GM12878 (cell line): ENCODE measurements around the gene CA9. TPM values are rescaled to one million over a fixed set of nuclear protein-coding genes. Genes with fewer than 3 reads are reported as not detected.
A peak's percentile ranks its signal among the peaks of the same experiment; 100 is the strongest.

ENCODE experiments used
- ATAC-seq: fragments of 200-7000 bp; cut with Tn5 transposase; 3 replicates; pipeline ENCODE4 v1.9.1; 2020; ENCODE audit warnings: mild to moderate bottlenecking, moderate library complexity
- BruUV-seq: library from RNA; stranded (reverse); fragments of 400-500 nt; replicated peaks from 2 replicates; lab custom pipeline; 2021; lab: Mats Ljungman, UMichigan
- CTCF ChIA-PET: fragments of 300-600 bp; sonication (Branson Sonifier 250); formaldehyde crosslinking; extraction: SDS; loops from one replicate; lab custom pipeline; 2021; ENCODE audit warnings: inconsistent platforms; lab: Yijun Ruan, JAX
- POLR2A ChIA-PET: fragments of 350-600 bp; formaldehyde crosslinking; extraction: SDS; loops from one replicate; lab custom pipeline; 2021; ENCODE audit warnings: inconsistent platforms; lab: Charles Lee
- RAD21 ChIA-PET: fragments of 300-600 bp; sonication (Branson Sonifier 250); formaldehyde crosslinking; loops from one replicate; lab custom pipeline; 2023; ENCODE audit warnings: antibody characterized with exemption; ENCODE audit not compliant: unreplicated experiment; lab: Charles Lee
- SMC1A ChIA-PET: fragments of 300-600 bp; sonication (Branson Sonifier 250); formaldehyde crosslinking; loops from one replicate; lab custom pipeline; 2023; ENCODE audit not compliant: unreplicated experiment, uncharacterized antibody; lab: Charles Lee
- DNase-seq: peaks from one replicate; pipeline ENCODE4 v3.0.0-alpha.2; 2011; ENCODE audit warnings: low read depth, low spot score
- FAIRE-seq: peaks from 3 replicates; lab custom pipeline; 2011; peaks lifted over from hg19 to GRCh38; lab: Jason Lieb, UNC
- H2AFZ ChIP-seq: 2 replicates; pipeline ENCODE4 v1.6.0; 2011; ENCODE audit warnings: low read depth, low read length, control low read depth; ENCODE audit not compliant: control insufficient read depth
- H3K27ac ChIP-seq: 2 replicates; pipeline ENCODE4 v1.5.1; 2011; ENCODE audit warnings: control low read depth; ENCODE audit not compliant: control insufficient read depth, insufficient read depth
- H3K27me3 ChIP-seq, 2 experiments: replicated peaks in 1 of 2; 2 replicates each; pipeline versions ENCODE4 v1.6.0 to v1.6.1; 2011; ENCODE audit warnings: low read length in 1 of 2; ENCODE audit not compliant: control insufficient read depth in 2 of 2, insufficient read depth in 2 of 2
- H3K36me3 ChIP-seq, 2 experiments: 2 replicates each; pipeline ENCODE4 v1.5.1; 2011; ENCODE audit warnings: low read length in 1 of 2; ENCODE audit not compliant: control insufficient read depth in 2 of 2, insufficient read depth in 2 of 2
- H3K4me1 ChIP-seq: 2 replicates; pipeline ENCODE4 v1.6.1; 2011; ENCODE audit warnings: mild to moderate bottlenecking, low read length, moderate library complexity, mixed read lengths; ENCODE audit not compliant: control insufficient read depth, insufficient read depth
- H3K4me2 ChIP-seq: 2 replicates; pipeline ENCODE4 v1.6.0; 2011; ENCODE audit warnings: control low read depth; ENCODE audit not compliant: control insufficient read depth, insufficient read depth
- H3K4me3 ChIP-seq: fragments of 200-600 bp; sonication (generic); 2 replicates; pipeline ENCODE4 v1.5.1; 2016
- H3K79me2 ChIP-seq: 2 replicates; pipeline ENCODE4 v1.6.0; 2011; ENCODE audit warnings: low read length; ENCODE audit not compliant: control insufficient read depth, insufficient read depth
- H3K9ac ChIP-seq: 2 replicates; pipeline ENCODE4 v1.8.0; 2011; ENCODE audit warnings: low read length, control low read depth, mixed read lengths; ENCODE audit not compliant: control insufficient read depth, insufficient read depth
- H3K9me3 ChIP-seq: replicated peaks from 3 replicates; pipeline ENCODE4 v1.5.1; 2011; ENCODE audit warnings: mild to moderate bottlenecking, low read length; ENCODE audit not compliant: control insufficient read depth, insufficient read depth
- H4K20me1 ChIP-seq: 2 replicates; pipeline ENCODE4 v1.6.0; 2011; ENCODE audit not compliant: control insufficient read depth, insufficient read depth
- CEBPB ChIP-seq, 2 experiments: fragments of 150-350 bp in 1 of 2; IDR thresholded peaks; 2 replicates each; pipeline ENCODE4 v1.6.1; 2012 to 2014; ENCODE audit warnings: low read depth in 2 of 2, low read length in 2 of 2, borderline replicate concordance in 1 of 2, inconsistent platforms in 1 of 2
- CHD2 ChIP-seq: IDR thresholded peaks from 2 replicates; pipeline ENCODE4 v1.6.1; 2011; ENCODE audit warnings: low read depth, low read length, improper control_type of control experiment, borderline replicate concordance
- CREM ChIP-seq: IDR thresholded peaks from 2 replicates; pipeline ENCODE4 v1.6.1; 2014; ENCODE audit warnings: antibody characterized with exemption, low read depth
- HDGF ChIP-seq: fragments of 450-650 bp; IDR thresholded peaks from 2 replicates; pipeline ENCODE4 v1.6.1; 2016; ENCODE audit warnings: antibody characterized with exemption
- IRF4 ChIP-seq: IDR thresholded peaks from 2 replicates; pipeline ENCODE4 v1.6.1; 2011; ENCODE audit warnings: low read depth, low read length
- MYB ChIP-seq: fragments of 150-350 bp; IDR thresholded peaks from 2 replicates; pipeline ENCODE4 v1.6.1; 2014; ENCODE audit warnings: mild to moderate bottlenecking, low read depth, low read length, borderline replicate concordance
- NFXL1 ChIP-seq: fragments of 450-650 bp; IDR thresholded peaks from 2 replicates; pipeline ENCODE4 v1.6.1; 2017; ENCODE audit warnings: antibody characterized with exemption, mild to moderate bottlenecking, borderline replicate concordance
- PAX8 ChIP-seq: fragments of 450-650 bp; IDR thresholded peaks from 2 replicates; pipeline ENCODE4 v1.6.1; 2017; ENCODE audit warnings: mild to moderate bottlenecking, moderate library complexity
- PML ChIP-seq: IDR thresholded peaks from 2 replicates; pipeline ENCODE4 v1.6.1; 2012; ENCODE audit warnings: low read length, inconsistent platforms
- POLR2A ChIP-seq: IDR thresholded peaks from 2 replicates; pipeline ENCODE4 v1.6.1; 2011; ENCODE audit warnings: low read depth, mild to moderate bottlenecking, low read length
- RFX5 ChIP-seq: IDR thresholded peaks from 2 replicates; pipeline ENCODE4 v1.6.1; 2011; ENCODE audit warnings: low read depth, low read length, improper control_type of control experiment
- SIN3A ChIP-seq: IDR thresholded peaks from 2 replicates; pipeline ENCODE4 v1.6.1; 2012; ENCODE audit warnings: low read depth, low read length, improper control_type of control experiment
- SP1 ChIP-seq: IDR thresholded peaks from one replicate; pipeline ENCODE4 v1.6.1; 2011; ENCODE audit warnings: low read depth, low read length
- STAT1 ChIP-seq: fragments of 450-650 bp; conservative IDR thresholded peaks from 2 replicates; pipeline ENCODE4 v1.6.1; 2014; ENCODE audit warnings: antibody characterized with exemption, mild to moderate bottlenecking
- TBL1XR1 ChIP-seq: IDR thresholded peaks from 2 replicates; pipeline ENCODE4 v1.6.1; 2012; ENCODE audit warnings: low read depth, low read length, improper control_type of control experiment
- YBX1 ChIP-seq: fragments of 450-650 bp; IDR thresholded peaks from 2 replicates; pipeline ENCODE4 v1.6.1; 2016; ENCODE audit warnings: antibody characterized with exemption
- ZNF622 ChIP-seq: fragments of 450-650 bp; IDR thresholded peaks from 2 replicates; pipeline ENCODE4 v1.6.1; 2017; ENCODE audit warnings: mild to moderate bottlenecking, inconsistent platforms
- WGBS: methylation state at CpG from one replicate; pipeline ENCODE4 v1.1.6; 2016; ENCODE audit warnings: low lambda C conversion rate; ENCODE audit not compliant: insufficient replicate concordance, insufficient coverage; ENCODE audit errors: missing lambda C conversion rate; 5-methylcytosine and 5-hydroxymethylcytosine counted together
- in situ Hi-C: fragments of 300-500 bp; cut with MboI; formaldehyde crosslinking; loops from 9 replicates; pipeline ENCODE4 v1.14.3; 2018; ENCODE audit warnings: mixed read lengths
- intact Hi-C: fragments of 100-400 bp; cut with micrococcal nuclease; formaldehyde crosslinking; loops from one replicate; pipeline ENCODE4 v1.14.2; 2022; ENCODE audit not compliant: unreplicated experiment
- polyA plus RNA-seq, 11 experiments: library from polyadenylated mRNA; depleted of rRNA in 4 of 11; unstranded in 6 of 11; stranded (reverse) in 5 of 11; fragments of >200 nt; fragmentation: Nextera tagmentation in 4 of 11; fragmentation: Illumina TruSeq in 1 of 11; extraction: Ambion mirVana in 4 of 11; extraction: Trizol in 1 of 11; gene quantifications; 1 replicate in 1 of 11; 2 replicates in 10 of 11; pipeline versions ENCODE4 v1.2.1 to v1.2.3, GENCODE V29; 2011 to 2016; ENCODE audit warnings: inconsistent platforms in 2 of 11, missing spikeins in 2 of 11, low read depth in 1 of 11
- total RNA-seq, 4 experiments: library from RNA; depleted of rRNA in 3 of 4; stranded (reverse); fragments of >200 nt in 3 of 4; fragmentation: Illumina TruSeq in 1 of 4; extraction: Trizol in 1 of 4; gene quantifications; 2 replicates each; pipeline versions ENCODE4 v1.2.1 to v1.2.3, GENCODE V29; 2013 to 2021
- TF ChIP-seq, protein P1 (sequence below): IDR thresholded peaks from 2 replicates; pipeline ENCODE4 v1.6.1; 2012; ENCODE audit warnings: mild to moderate bottlenecking, low read depth, low read length
- TF ChIP-seq, protein P2 (sequence below): fragments of 450-650 bp; IDR thresholded peaks from 2 replicates; pipeline ENCODE4 v1.6.1; 2018; ENCODE audit warnings: borderline replicate concordance, mild to moderate bottlenecking; ENCODE audit not compliant: partially characterized antibody

The CA9 gene
- total and polyA plus RNA-seq, 10 of the 15 experiments (the other 5 are each of a cell fraction or from before 2014, with no cell fraction given) = 0.53 to 6.6 (median 1.2) TPM

DNA sequence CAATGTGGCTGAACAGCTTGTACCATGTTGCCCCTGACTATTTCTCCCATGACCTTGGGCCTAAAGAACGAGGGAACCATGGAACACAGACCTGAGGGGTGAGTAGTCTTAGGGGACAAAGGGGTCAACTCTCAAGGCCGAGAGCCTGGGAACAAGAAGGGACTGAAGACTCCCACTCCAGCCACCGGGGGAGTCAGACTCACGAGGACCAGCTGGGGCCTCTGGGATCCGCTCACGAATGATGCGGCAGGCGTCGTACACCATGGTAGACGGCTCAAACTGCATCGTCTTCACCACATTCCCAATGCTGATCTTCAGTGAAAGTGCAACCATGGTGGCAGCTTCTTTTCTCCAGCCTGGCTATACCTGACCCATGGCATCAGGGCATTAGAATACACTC is 51.6 kb downstream of the CA9 start (continued):
- TF ChIP-seq, protein P1, sequence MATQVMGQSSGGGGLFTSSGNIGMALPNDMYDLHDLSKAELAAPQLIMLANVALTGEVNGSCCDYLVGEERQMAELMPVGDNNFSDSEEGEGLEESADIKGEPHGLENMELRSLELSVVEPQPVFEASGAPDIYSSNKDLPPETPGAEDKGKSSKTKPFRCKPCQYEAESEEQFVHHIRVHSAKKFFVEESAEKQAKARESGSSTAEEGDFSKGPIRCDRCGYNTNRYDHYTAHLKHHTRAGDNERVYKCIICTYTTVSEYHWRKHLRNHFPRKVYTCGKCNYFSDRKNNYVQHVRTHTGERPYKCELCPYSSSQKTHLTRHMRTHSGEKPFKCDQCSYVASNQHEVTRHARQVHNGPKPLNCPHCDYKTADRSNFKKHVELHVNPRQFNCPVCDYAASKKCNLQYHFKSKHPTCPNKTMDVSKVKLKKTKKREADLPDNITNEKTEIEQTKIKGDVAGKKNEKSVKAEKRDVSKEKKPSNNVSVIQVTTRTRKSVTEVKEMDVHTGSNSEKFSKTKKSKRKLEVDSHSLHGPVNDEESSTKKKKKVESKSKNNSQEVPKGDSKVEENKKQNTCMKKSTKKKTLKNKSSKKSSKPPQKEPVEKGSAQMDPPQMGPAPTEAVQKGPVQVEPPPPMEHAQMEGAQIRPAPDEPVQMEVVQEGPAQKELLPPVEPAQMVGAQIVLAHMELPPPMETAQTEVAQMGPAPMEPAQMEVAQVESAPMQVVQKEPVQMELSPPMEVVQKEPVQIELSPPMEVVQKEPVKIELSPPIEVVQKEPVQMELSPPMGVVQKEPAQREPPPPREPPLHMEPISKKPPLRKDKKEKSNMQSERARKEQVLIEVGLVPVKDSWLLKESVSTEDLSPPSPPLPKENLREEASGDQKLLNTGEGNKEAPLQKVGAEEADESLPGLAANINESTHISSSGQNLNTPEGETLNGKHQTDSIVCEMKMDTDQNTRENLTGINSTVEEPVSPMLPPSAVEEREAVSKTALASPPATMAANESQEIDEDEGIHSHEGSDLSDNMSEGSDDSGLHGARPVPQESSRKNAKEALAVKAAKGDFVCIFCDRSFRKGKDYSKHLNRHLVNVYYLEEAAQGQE = no peak
- TF ChIP-seq ZNF622 = no peak
- no peak for TF ChIP-seq IRF4
- no peak for TF ChIP-seq MYB
- TF ChIP-seq YBX1 = no peak
- no peak for TF ChIP-seq STAT1
- no peak for TF ChIP-seq POLR2A
- TF ChIP-seq HDGF = no peak

DNA sequence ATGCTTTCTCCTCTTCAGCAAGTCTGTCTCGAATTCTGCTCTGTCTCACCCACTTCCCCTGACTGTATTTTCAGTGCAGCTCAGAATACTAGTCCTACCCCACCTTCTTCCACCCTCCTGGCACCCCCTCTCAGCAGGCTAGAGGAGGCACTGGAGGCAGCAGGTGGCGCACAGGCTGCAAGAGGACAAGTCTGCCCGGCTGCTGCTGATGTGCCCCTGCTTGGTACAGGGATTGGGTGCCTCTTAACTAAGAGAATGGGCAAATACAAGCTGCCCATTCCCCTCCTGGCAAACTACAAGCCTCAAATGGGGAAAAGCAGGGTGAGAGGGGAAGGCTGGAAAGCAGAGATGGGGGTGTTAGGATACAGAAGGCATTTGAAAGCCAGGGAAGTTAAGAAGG is 53.2 kb downstream of the CA9 start:
- peak overlapping the region; percentile 93 for H3K4me3 ChIP-seq
- ChIA-PET SMC1A (interaction anchor here (0.8 to 8.0 kb wide), 21 partner anchors 11 to 123 kb away, joined by 3 to 145 read pairs (median 7); partner anchors contain the start of genes ARHGEF39, CCDC107, GBA2 and MSMP), CTCF (interaction anchor here (0.6 to 9.5 kb wide), 34 partner anchors 8 to 173 kb away, joined by 3 to 183 read pairs (median 6); partner anchors contain the start of genes ARHGEF39, CCDC107, GBA2 and HINT2), POLR2A (interaction anchor here (0.9 to 8.1 kb wide), 9 partner anchors 13 to 123 kb away, joined by 4 to 163 read pairs (median 10); partner anchors contain the start of genes ARHGEF39, CCDC107, GBA2 and HINT2), RAD21 (interaction anchor here (0.7 to 8.6 kb wide), 15 partner anchors 10 to 122 kb away, joined by 3 to 133 read pairs (median 15); partner anchors contain the start of genes ARHGEF39, CCDC107, CD72 and GBA2)
- H4K20me1 ChIP-seq = no peaks in the 10 kb centered on the region
- no peak for FAIRE-seq
- BruUV-seq = no TSS peak
- whole genome bisulfite sequencing = 7% methylated on average over 3 of the region's 3 CpGs
- no peaks in the 10 kb centered on the region for H3K27me3 ChIP-seq
- ATAC-seq = peak; percentile 80
- H3K9me3 ChIP-seq = no peaks in the 10 kb centered on the region
- H3K36me3 ChIP-seq = peaks cover 24 to 30% of the 10 kb centered on the region in 2 experiments
- in situ Hi-C loops (loop anchor here (5.0 kb wide), 1 partner anchor 120 kb away; the partner anchor contains the start of gene TESK1), intact Hi-C loops (loop anchor here (10.0 kb wide), 1 partner anchor 652 kb away; the partner anchor contains the start of genes FANCG and VCP)
- peak overlapping the region; percentile 90; the same call in 1 of the 2 replicates for H3K9ac ChIP-seq
- H3K79me2 ChIP-seq = peaks cover 62% of the 10 kb centered on the region
- no peak for DNase-seq
- H3K27ac ChIP-seq = peak overlapping the region; percentile 92
- H3K4me2 ChIP-seq = peak overlapping the region; percentile 99
- peaks cover 23% of the 10 kb centered on the region for H3K4me1 ChIP-seq
- no peak overlapping the region for H2AFZ ChIP-seq
- TF ChIP-seq CEBPB (IDR thresholded peaks at IDR 0.05; ENCODE audit: borderline replicate concordance in 1 of 2, low read depth in 2 of 2, low read length in 2 of 2) (peak in 1 of 2 experiments; percentile 49; a peak in 1 of 4 replicates), TBL1XR1 (no peak), CHD2 (0 out of 2 replicates have a peak, but pooled peaks have one; percentile 32), CREM (peak; percentile 79), NFXL1 (no peak), RFX5 (peak; percentile 98), PAX8 (no peak), SIN3A (no peak), PML (no peak), SP1 (no peak)
- TF ChIP-seq, protein P2, sequence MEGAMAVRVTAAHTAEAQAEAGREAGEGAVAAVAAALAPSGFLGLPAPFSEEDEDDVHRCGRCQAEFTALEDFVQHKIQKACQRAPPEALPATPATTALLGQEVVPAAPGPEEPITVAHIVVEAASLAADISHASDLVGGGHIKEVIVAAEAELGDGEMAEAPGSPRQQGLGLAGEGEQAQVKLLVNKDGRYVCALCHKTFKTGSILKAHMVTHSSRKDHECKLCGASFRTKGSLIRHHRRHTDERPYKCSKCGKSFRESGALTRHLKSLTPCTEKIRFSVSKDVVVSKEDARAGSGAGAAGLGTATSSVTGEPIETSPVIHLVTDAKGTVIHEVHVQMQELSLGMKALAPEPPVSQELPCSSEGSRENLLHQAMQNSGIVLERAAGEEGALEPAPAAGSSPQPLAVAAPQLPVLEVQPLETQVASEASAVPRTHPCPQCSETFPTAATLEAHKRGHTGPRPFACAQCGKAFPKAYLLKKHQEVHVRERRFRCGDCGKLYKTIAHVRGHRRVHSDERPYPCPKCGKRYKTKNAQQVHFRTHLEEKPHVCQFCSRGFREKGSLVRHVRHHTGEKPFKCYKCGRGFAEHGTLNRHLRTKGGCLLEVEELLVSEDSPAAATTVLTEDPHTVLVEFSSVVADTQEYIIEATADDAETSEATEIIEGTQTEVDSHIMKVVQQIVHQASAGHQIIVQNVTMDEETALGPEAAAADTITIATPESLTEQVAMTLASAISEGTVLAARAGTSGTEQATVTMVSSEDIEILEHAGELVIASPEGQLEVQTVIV = no peak
